IMR-90 (cell line): ENCODE results near the gene CFD. TPM values are rescaled to one million over a fixed set of nuclear protein-coding genes. Genes with fewer than 3 reads are reported as not detected.

ENCODE experiments used
- ATAC-seq: fragments of 200-7000 bp; cut with Tn5 transposase; 2 replicates; pipeline ENCODE4 v1.9.1; 2020; ENCODE audit warnings: low read depth, mild to moderate bottlenecking, moderate library complexity
- BruUV-seq: library from RNA; stranded (reverse); fragments of 400-500 nt; replicated peaks from 2 replicates; lab custom pipeline; 2021; lab: Mats Ljungman, UMichigan
- CTCF ChIA-PET: fragments of 300-600 bp; formaldehyde crosslinking; extraction: SDS; loops from one replicate; lab custom pipeline; 2021; ENCODE audit warnings: antibody characterized with exemption; lab: Yijun Ruan, JAX
- POLR2A ChIA-PET: fragments of 300-600 bp; sonication (Branson Sonifier 250); formaldehyde crosslinking; loops from one replicate; lab custom pipeline; 2022; ENCODE audit warnings: antibody characterized with exemption; ENCODE audit not compliant: unreplicated experiment; lab: Charles Lee
- DNase-seq: peaks from one replicate; pipeline ENCODE4 v3.0.0; 2013
- H2AFZ ChIP-seq: replicated peaks from 2 replicates; pipeline ENCODE3; 2013; ENCODE audit warnings: low read length, mild to moderate bottlenecking; ENCODE audit not compliant: poor library complexity
- H2AK5ac ChIP-seq: 2 replicates; pipeline ENCODE4 v1.6.1; 2013; ENCODE audit warnings: low read depth, low read length, inconsistent platforms
- H2AK9ac ChIP-seq: replicated peaks from 2 replicates; pipeline ENCODE3; 2013; ENCODE audit warnings: mild to moderate bottlenecking, low read depth, low read length, moderate library complexity; ENCODE audit not compliant: poor library complexity
- H2BK120ac ChIP-seq: 2 replicates; pipeline ENCODE4 v1.6.1; 2013; ENCODE audit warnings: low read depth, low read length, inconsistent platforms
- H2BK15ac ChIP-seq: 3 replicates; pipeline ENCODE4 v1.6.1; 2013; ENCODE audit warnings: low read depth, low read length, inconsistent platforms
- H2BK20ac ChIP-seq: 2 replicates; pipeline ENCODE4 v1.6.1; 2013; ENCODE audit warnings: low read depth, mild to moderate bottlenecking, inconsistent platforms, low read length, moderate library complexity
- H2BK5ac ChIP-seq: 2 replicates; pipeline ENCODE4 v1.6.1; 2013; ENCODE audit warnings: mild to moderate bottlenecking, low read depth, low read length, inconsistent platforms; ENCODE audit not compliant: poor library complexity, severe bottlenecking
- H3K14ac ChIP-seq: replicated peaks from 2 replicates; pipeline ENCODE4 v1.6.1; 2013; ENCODE audit warnings: low read depth, low read length, inconsistent platforms
- H3K18ac ChIP-seq: 2 replicates; pipeline ENCODE4 v1.6.1; 2013; ENCODE audit warnings: low read depth, low read length, control low read depth
- H3K23ac ChIP-seq: 2 replicates; pipeline ENCODE4 v1.6.1; 2013; ENCODE audit warnings: low read depth, low read length, inconsistent platforms
- H3K27ac ChIP-seq: 2 replicates; pipeline ENCODE4 v1.5.1; 2013; ENCODE audit warnings: mild to moderate bottlenecking, control low read depth, low read length; ENCODE audit not compliant: insufficient read depth
- H3K27me3 ChIP-seq: 2 replicates; pipeline ENCODE4 v1.6.1; 2013; ENCODE audit warnings: low read length; ENCODE audit not compliant: control insufficient read depth, insufficient read depth
- H3K36me3 ChIP-seq: 2 replicates; pipeline ENCODE4 v1.6.1; 2013; ENCODE audit warnings: low read length, mixed read lengths; ENCODE audit not compliant: control insufficient read depth, insufficient read depth
- H3K4ac ChIP-seq: 2 replicates; pipeline ENCODE4 v1.6.1; 2013; ENCODE audit warnings: low read depth, low read length, inconsistent platforms
- H3K4me1 ChIP-seq: 2 replicates; pipeline ENCODE4 v1.6.1; 2013; ENCODE audit warnings: low read length, mixed read lengths; ENCODE audit not compliant: control insufficient read depth, insufficient read depth
- H3K4me2 ChIP-seq: 2 replicates; pipeline ENCODE4 v1.6.1; 2013; ENCODE audit warnings: low read depth, mild to moderate bottlenecking, control low read depth, low read length, moderate library complexity
- H3K4me3 ChIP-seq: 2 replicates; pipeline ENCODE4 v1.5.1; 2013; ENCODE audit warnings: low read depth, mild to moderate bottlenecking, control low read depth, low read length, moderate library complexity; ENCODE audit not compliant: insufficient read depth
- H3K56ac ChIP-seq: 2 replicates; pipeline ENCODE4 v1.6.1; 2013; ENCODE audit warnings: low read length, inconsistent platforms; ENCODE audit not compliant: insufficient read depth; ENCODE audit errors: extremely low read depth
- H3K79me1 ChIP-seq, 2 experiments: 2 replicates each; pipeline ENCODE4 v1.6.1; 2013; ENCODE audit warnings: low read length in 2 of 2, inconsistent platforms in 1 of 2, low read depth in 1 of 2
- H3K9ac ChIP-seq: 2 replicates; pipeline ENCODE4 v1.6.1; 2013; ENCODE audit warnings: low read depth, low read length, control low read depth
- H3K9me1 ChIP-seq: 2 replicates; pipeline ENCODE4 v1.6.1; 2013; ENCODE audit warnings: low read length, inconsistent platforms; ENCODE audit not compliant: insufficient read depth
- H3K9me3 ChIP-seq: 2 replicates; pipeline ENCODE4 v1.6.1; 2013; ENCODE audit warnings: low read length; ENCODE audit not compliant: control insufficient read depth, insufficient read depth
- H4K20me1 ChIP-seq: 2 replicates; pipeline ENCODE4 v1.6.1; 2013; ENCODE audit warnings: low read length, inconsistent platforms; ENCODE audit not compliant: insufficient read depth
- H4K5ac ChIP-seq: 2 replicates; pipeline ENCODE4 v1.6.1; 2013; ENCODE audit warnings: mild to moderate bottlenecking, low read depth, low read length, control low read depth
- H4K8ac ChIP-seq, 2 experiments: 2 replicates each; pipeline ENCODE4 v1.6.1; 2013; ENCODE audit warnings: low read depth in 2 of 2, low read length in 2 of 2, control low read depth in 1 of 2, inconsistent platforms in 1 of 2
- H4K91ac ChIP-seq: 2 replicates; pipeline ENCODE4 v1.6.1; 2013; ENCODE audit warnings: low read depth, low read length, inconsistent platforms; ENCODE audit not compliant: insufficient read depth
- BHLHE40 ChIP-seq: fragments of 150-350 bp; IDR thresholded peaks from 2 replicates; pipeline ENCODE4 v1.6.1; 2016; ENCODE audit warnings: mild to moderate bottlenecking, low read depth, low read length
- CEBPB ChIP-seq: IDR thresholded peaks from 2 replicates; pipeline ENCODE4 v1.6.1; 2012; ENCODE audit warnings: low read depth, low read length, improper control_type of control experiment
- CHD1 ChIP-seq: IDR thresholded peaks from 2 replicates; pipeline ENCODE4 v1.6.1; 2012; ENCODE audit warnings: low read depth, low read length, improper control_type of control experiment
- FOS ChIP-seq: fragments of 150-350 bp; IDR thresholded peaks from 2 replicates; pipeline ENCODE4 v1.6.1; 2016; ENCODE audit warnings: low read depth, low read length
- MAZ ChIP-seq: IDR thresholded peaks from 2 replicates; pipeline ENCODE4 v1.6.1; 2012; ENCODE audit warnings: low read depth, mild to moderate bottlenecking, low read length, improper control_type of control experiment, moderate library complexity, borderline replicate concordance
- MXI1 ChIP-seq: IDR thresholded peaks from 2 replicates; pipeline ENCODE4 v1.6.1; 2012; ENCODE audit warnings: low read depth, mild to moderate bottlenecking, low read length, moderate library complexity, borderline replicate concordance
- NFE2L2 ChIP-seq: fragments of 150-350 bp; IDR thresholded peaks from 2 replicates; pipeline ENCODE4 v1.6.1; 2016; ENCODE audit warnings: low read depth, mild to moderate bottlenecking, low read length
- POLR2A ChIP-seq: IDR thresholded peaks from 2 replicates; pipeline ENCODE4 v1.6.1; 2012; ENCODE audit warnings: mild to moderate bottlenecking, low read depth, low read length
- RAD21 ChIP-seq: IDR thresholded peaks from 2 replicates; pipeline ENCODE4 v1.6.1; 2012; ENCODE audit warnings: low read length, improper control_type of control experiment
- RCOR1 ChIP-seq: IDR thresholded peaks from 2 replicates; pipeline ENCODE4 v1.6.1; 2012; ENCODE audit warnings: mild to moderate bottlenecking, low read length, improper control_type of control experiment; ENCODE audit not compliant: insufficient replicate concordance
- SMC3 ChIP-seq: fragments of 150-350 bp; IDR thresholded peaks from 2 replicates; pipeline ENCODE4 v1.6.1; 2016; ENCODE audit warnings: low read depth, mild to moderate bottlenecking, antibody characterized with exemption, low read length, moderate library complexity
- WGBS, 2 experiments: methylation state at CpG; one replicate each; pipeline versions ENCODE4 v1.1.5 to v1.1.7; 2013; ENCODE audit warnings: missing lambda C conversion rate in 2 of 2; ENCODE audit not compliant: insufficient read length in 1 of 2; ENCODE audit errors: extremely low coverage in 2 of 2; 5-methylcytosine and 5-hydroxymethylcytosine counted together
- dilution Hi-C: fragments of 300-500 bp; cut with HindIII; formaldehyde crosslinking; loops from one replicate; pipeline ENCODE4 v1.14.3; 2018; ENCODE audit warnings: low sequenced_read_pairs; ENCODE audit not compliant: unreplicated experiment
- in situ Hi-C: fragments of 300-500 bp; cut with MboI; formaldehyde crosslinking; loops from 3 replicates; pipeline ENCODE4 v1.14.3; 2019; ENCODE audit warnings: low sequenced_read_pairs, inconsistent platforms, mixed read lengths
- intact Hi-C: fragments of 100-400 bp; cut with micrococcal nuclease; formaldehyde crosslinking; loops from 2 replicates; pipeline ENCODE4 v1.10.0; 2022
- polyA plus RNA-seq, 3 experiments: library from polyadenylated mRNA; depleted of rRNA; stranded (reverse); fragments of >200 nt; gene quantifications; 2 replicates each; pipeline ENCODE4 v1.2.3, GENCODE V29; 2012; ENCODE audit warnings: low replicate concordance in 1 of 3
- total RNA-seq: library from RNA; depleted of rRNA; stranded (reverse); fragments of >200 nt; gene quantifications from 2 replicates; pipeline ENCODE4 v1.2.3, GENCODE V29; 2012
- TF ChIP-seq, protein P1 (sequence below): fragments of 150-350 bp; IDR thresholded peaks from 2 replicates; pipeline ENCODE4 v1.6.1; 2017; ENCODE audit warnings: mild to moderate bottlenecking, antibody characterized with exemption, low read length, low read depth
- TF ChIP-seq, protein P2 (sequence below): fragments of 150-350 bp; IDR thresholded peaks from 2 replicates; pipeline ENCODE4 v1.6.1; 2016; ENCODE audit warnings: low read depth, mild to moderate bottlenecking, low read length, moderate library complexity, borderline replicate concordance
- TF ChIP-seq, protein P3 (sequence below): conservative IDR thresholded peaks from 2 replicates; pipeline ENCODE4 v1.5.1; 2012; ENCODE audit warnings: mild to moderate bottlenecking, low read depth, low read length, improper control_type of control experiment

The CFD gene
- total and polyA plus RNA-seq, 2 of the 4 experiments (the other 2 are of a cell fraction): 1.4 to 2.8 TPM

DNA sequence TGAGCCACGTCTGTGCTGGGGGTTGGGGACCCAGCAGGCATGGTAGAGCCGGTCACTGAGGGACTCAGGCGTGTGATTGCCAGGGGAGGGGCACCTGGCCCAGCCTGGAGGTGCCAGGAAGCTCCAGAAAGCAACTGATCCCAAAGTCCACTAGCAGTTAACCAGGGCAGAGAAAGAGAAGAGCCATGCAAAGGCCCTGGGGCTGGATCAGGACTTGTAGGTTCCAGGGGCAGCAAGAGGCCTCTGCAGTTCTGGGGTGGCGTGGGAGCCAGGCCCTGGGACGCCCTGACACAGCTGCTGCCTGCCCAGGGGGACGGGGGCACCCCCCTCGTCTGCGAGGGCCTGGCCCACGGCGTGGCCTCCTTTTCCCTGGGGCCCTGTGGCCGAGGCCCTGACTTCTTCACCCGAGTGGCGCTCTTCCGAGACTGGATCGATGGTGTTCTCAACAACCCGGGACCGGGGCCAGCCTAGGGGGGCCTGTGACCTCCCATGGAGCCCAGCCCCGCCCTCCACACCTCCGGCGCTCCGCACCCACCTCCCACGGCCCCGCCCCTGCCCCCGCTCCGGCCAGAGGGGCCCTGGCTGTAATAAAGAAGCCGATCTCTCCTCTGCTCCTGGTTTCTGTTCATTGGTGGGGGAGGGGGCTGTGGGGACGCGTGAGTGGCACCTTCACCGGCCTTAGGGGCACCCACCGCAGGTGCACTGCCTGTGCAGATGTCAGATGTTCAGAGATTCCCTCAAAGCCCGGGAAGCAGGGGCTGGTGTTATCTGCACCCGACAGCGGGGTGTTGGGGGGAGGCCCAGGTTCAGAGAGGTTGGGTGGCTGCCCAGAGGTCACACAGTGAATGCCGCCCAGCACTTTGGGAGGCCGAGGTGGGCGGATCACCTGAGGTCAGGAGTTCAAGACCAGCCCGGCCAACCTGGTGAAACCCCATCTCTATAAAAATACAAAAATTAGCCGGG is 27.8 kb upstream of the CFD start:
- H3K18ac ChIP-seq: no peak overlapping the region
- H3K4ac ChIP-seq: no peak overlapping the region
- H4K5ac ChIP-seq: no peak overlapping the region
- no peak overlapping the region for H3K4me3 ChIP-seq
- H3K27ac ChIP-seq: no peak overlapping the region
- H4K20me1 ChIP-seq: no peaks in the 10 kb centered on the region
- H2BK120ac ChIP-seq: no peak overlapping the region
- CTCF ChIA-PET: no interaction called here
- no peak overlapping the region for H4K91ac ChIP-seq
- dilution Hi-C loops: no loop called here
- no peak for DNase-seq
- in situ Hi-C loops: no loop called here
- peaks cover 2% of the 10 kb centered on the region; the same call in 1 of the 2 replicates for H3K27me3 ChIP-seq
- BruUV-seq: no TSS peak
- no peak overlapping the region for H2BK5ac ChIP-seq
- H2BK20ac ChIP-seq: no peak overlapping the region
- H3K79me1 ChIP-seq: no peaks in the 10 kb centered on the region
- no peaks in the 10 kb centered on the region for H3K4me1 ChIP-seq
- no peaks in the 10 kb centered on the region for H3K36me3 ChIP-seq
- POLR2A ChIA-PET: no interaction called here
- H3K14ac ChIP-seq: no peak overlapping the region
- H3K9me1 ChIP-seq: no peaks in the 10 kb centered on the region
- H3K9ac ChIP-seq: no peak overlapping the region
- H2AK5ac ChIP-seq: no peak overlapping the region
- no peak overlapping the region for H2BK15ac ChIP-seq
- no peak overlapping the region for H3K4me2 ChIP-seq
- H2AK9ac ChIP-seq: no peak overlapping the region
- H4K8ac ChIP-seq: no peak overlapping the region
- WGBS, 2 experiments: 67% methylated on average over 13 of the region's 38 CpGs; no CpG with 5 or more reads in 1 of the 2 experiments
- intact Hi-C loops: no loop called here
- no peak overlapping the region for H2AFZ ChIP-seq
- ATAC-seq: no peak
- H3K23ac ChIP-seq: no peak overlapping the region
- no peaks in the 10 kb centered on the region for H3K9me3 ChIP-seq
- no peak overlapping the region for H3K56ac ChIP-seq
- TF ChIP-seq, protein P1, sequence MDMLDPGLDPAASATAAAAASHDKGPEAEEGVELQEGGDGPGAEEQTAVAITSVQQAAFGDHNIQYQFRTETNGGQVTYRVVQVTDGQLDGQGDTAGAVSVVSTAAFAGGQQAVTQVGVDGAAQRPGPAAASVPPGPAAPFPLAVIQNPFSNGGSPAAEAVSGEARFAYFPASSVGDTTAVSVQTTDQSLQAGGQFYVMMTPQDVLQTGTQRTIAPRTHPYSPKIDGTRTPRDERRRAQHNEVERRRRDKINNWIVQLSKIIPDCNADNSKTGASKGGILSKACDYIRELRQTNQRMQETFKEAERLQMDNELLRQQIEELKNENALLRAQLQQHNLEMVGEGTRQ: no peak
- TF ChIP-seq, protein P2, sequence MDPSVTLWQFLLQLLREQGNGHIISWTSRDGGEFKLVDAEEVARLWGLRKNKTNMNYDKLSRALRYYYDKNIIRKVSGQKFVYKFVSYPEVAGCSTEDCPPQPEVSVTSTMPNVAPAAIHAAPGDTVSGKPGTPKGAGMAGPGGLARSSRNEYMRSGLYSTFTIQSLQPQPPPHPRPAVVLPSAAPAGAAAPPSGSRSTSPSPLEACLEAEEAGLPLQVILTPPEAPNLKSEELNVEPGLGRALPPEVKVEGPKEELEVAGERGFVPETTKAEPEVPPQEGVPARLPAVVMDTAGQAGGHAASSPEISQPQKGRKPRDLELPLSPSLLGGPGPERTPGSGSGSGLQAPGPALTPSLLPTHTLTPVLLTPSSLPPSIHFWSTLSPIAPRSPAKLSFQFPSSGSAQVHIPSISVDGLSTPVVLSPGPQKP: no peak
- no peak for TF ChIP-seq MAZ
- TF ChIP-seq RCOR1: no peak
- TF ChIP-seq, protein P3, sequence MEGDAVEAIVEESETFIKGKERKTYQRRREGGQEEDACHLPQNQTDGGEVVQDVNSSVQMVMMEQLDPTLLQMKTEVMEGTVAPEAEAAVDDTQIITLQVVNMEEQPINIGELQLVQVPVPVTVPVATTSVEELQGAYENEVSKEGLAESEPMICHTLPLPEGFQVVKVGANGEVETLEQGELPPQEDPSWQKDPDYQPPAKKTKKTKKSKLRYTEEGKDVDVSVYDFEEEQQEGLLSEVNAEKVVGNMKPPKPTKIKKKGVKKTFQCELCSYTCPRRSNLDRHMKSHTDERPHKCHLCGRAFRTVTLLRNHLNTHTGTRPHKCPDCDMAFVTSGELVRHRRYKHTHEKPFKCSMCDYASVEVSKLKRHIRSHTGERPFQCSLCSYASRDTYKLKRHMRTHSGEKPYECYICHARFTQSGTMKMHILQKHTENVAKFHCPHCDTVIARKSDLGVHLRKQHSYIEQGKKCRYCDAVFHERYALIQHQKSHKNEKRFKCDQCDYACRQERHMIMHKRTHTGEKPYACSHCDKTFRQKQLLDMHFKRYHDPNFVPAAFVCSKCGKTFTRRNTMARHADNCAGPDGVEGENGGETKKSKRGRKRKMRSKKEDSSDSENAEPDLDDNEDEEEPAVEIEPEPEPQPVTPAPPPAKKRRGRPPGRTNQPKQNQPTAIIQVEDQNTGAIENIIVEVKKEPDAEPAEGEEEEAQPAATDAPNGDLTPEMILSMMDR: no peak
- no peak for TF ChIP-seq NFE2L2
- no peak for TF ChIP-seq RAD21
- no peak for TF ChIP-seq BHLHE40
- TF ChIP-seq SMC3: no peak
- TF ChIP-seq FOS: no peak
- no peak for TF ChIP-seq CEBPB
- no peak for TF ChIP-seq POLR2A
- no peak for TF ChIP-seq CHD1
- TF ChIP-seq MXI1: no peak
